Activated T-cell treated with anti-CD3 and anti-CD28 coated beads for 1 hour (primary cell): ENCODE measurements around the gene PTPRK.

Source experiments
- DNase-seq: peaks from one replicate; pipeline ENCODE4 v3.0.0-alpha.2; 2020; ENCODE audit warnings: low read depth

The PTPRK gene

DNA sequence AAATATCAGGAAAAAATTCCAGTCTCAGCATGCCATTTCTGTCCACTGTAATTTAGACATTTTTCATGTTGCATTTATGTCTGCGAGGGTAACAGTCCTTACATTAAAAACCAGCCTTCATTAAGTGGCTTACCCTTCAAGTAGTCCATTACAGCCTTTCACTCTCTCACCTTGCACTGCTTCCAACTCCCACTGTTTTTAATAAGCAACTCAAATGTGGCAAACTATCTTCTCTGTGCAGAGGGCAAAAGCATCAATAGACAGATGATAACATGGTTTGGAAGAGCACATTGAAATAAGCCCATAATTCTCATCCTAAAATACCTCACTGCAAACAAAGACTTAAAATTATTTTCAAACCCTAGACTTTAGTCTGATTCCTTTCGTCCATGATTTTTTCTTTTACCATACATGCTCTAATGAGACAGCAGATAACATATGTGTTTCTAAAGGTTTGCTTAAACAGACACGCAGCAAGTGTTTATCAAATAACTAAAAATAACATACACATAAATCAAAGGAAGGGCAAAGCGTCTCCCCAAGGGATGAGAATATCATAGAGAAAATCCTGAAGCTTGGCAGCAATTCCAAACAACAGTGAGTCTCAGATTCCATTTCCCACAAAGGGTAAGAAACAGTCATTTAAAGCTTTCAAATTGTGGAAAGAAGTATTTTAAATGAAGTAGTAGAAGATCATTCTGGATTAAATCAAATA lies 130.4 kb downstream of the PTPRK start:
- DNase-seq = no peak

GRCh38 chr6:128388380-128388779 lies 132.0 kb downstream of the PTPRK start:
- DNase-seq = no peak

DNA sequence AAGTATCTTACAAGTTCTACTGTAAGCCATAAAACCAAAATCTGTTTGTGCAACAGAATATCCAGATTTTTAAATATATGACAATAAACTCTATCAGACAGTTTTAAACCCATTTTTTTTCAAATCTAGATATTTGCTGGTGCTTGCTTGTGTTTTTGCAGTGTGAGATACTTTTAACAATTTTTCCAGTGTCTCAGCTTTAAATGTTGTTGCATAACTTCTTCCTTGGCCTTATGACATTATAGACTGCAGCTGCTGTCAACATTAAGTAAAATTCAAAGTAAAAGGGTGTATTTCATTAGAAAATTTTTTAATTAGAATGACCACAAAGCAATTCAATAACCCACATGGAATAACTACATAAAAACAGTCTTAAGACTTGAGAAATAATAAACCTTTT lies 139.5 kb downstream of the PTPRK start:
- DNase-seq = no peak

- no peak for DNase-seq
These were observed 140.8 kb downstream of the PTPRK start for GRCh38 chr6:128379577-128379976.

GRCh38 chr6:128376952-128377503 lies 143.4 kb downstream of the PTPRK start:
- DNase-seq = no peak

- DNase-seq = no peak
These were observed 149.3 kb downstream of the PTPRK start for GRCh38 chr6:128371136-128371535.

DNA sequence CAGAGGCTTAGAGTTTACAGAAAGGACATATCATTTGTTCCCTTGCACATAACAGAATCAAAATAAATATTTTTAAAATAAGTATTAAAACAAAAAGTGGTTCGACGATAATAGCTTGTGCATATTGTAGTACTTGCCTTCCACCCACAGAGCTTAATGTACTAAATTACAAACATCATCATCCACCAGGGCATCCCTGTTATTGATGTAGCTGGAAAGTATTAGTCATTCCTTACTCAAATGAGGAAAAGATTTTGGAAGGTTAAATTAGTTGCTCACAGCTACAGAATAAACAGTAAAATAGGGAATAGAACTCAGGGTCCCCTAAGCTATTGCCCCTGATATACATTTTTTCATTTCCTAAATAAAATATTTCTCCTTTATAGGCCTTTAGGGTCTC lies 150.3 kb downstream of the PTPRK start:
- no peak for DNase-seq

DNA sequence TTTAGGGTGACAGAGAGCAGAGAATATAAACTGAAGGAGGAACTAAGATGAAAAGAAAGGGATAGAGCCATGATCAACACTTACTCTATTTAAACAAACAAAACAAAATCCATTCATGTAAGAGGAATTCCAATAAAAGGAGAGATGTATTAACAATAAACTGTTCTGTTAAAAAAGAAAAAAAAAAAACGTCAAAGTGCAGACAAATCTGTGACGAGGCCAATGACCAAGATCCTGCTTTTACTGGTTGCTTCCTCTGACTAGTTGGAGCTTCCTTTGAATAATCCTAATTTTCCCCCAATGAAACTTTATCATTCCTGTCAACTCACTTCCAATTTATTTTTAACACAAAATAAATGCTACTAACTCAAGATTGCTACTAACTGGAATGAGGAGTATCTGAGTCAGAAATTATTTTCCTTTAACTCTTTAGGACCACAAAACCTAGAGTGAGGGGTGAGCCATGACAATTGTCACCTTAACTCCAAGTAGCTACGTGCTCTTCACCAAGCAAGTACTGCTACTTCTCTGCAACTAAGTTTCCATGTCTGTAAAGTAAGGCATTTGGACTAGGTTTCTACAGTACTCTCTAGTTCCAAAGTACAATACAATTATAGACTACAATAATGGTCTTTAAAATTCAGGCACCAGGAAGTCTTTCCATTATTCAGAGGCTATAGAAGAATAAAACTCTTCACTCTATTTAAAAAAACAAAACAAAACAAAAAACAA lies 152.0 kb downstream of the PTPRK start:
- no peak for DNase-seq

DNA sequence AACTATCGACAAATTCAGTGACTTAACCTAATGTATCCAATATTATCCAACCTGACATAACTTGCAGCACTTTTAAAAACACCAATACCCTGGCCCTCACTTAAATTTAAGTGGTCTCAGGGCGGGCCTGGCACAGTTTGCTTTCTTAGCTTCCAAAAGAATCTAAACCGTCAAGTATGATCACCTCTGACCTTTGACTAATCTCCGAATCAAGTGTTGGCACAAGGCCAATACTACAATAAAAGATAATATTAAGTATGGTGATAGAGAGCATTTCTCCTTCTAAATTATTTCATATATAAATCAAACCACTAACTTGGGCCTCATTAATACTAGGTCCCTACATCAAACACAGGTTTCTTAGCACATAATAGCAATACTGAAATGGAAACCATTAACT lies 153.0 kb downstream of the PTPRK start:
- DNase-seq = no peak

DNA sequence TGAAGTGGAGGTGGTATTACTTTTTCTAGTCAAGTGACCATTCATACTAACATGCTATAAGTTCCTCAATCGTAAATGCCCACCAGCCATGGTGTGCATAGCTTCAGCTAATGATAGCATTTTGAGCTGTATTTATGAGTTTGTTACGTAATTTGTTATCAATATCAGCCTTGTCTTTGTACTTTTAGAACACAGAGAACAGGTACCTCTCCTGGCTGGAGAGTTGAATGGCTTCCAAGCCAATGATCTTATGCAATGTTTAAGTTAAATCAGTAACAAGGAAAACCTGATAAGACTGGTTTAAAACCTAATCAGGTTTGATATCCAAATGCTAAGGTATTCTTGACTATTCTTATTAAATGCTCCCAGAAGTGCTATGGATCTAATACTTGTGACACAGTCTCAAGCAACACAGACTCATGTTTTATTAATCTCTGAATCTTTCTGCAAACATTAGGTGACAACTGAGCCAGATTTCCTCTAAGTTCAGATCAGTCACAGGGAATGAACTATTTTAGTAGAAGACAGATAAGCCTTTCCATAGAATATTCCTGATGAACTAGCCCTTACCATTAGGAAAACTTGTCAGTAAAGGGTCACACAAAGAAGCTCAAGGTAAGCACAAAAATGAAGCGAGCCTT lies 154.8 kb downstream of the PTPRK start:
- DNase-seq = no peak

GRCh38 chr6:128364766-128365519 lies 155.5 kb downstream of the PTPRK start:
- DNase-seq = no peak

DNA sequence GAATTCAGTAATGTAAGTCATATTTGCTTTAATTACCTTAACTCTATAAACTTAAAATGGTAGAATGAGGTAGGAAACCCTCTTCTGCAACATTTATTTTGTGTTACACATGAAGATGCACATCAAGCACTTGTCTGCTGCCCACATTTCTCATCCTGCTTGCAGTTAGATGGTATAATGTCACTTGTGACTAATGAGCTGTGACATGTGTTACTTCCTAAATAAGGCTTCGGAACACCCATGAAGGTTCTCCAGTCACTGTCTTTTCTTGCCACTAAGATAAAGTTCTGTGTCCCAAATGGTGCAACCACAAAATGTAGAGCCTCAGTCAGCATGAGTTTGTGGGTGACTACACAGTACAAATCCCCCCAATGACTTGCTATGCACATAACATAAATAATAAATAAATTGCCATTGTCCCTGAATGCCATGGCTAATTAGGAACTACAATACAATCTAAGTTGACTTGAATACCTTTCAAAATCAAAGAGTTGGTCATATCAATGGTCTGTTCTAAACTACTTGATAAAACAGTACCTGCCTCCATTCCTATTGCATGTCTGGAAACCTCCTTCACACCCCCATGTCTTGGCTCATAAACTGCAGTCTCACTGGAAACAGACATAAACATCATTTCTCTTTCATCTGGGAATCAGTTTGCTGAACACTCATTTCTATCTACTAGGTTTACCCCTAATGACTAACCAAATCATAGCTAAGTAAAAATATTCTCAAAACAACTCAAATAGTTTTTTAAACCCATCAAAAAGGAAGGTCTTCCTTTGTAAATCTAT lies 157.2 kb downstream of the PTPRK start:
- DNase-seq = no peak

DNA sequence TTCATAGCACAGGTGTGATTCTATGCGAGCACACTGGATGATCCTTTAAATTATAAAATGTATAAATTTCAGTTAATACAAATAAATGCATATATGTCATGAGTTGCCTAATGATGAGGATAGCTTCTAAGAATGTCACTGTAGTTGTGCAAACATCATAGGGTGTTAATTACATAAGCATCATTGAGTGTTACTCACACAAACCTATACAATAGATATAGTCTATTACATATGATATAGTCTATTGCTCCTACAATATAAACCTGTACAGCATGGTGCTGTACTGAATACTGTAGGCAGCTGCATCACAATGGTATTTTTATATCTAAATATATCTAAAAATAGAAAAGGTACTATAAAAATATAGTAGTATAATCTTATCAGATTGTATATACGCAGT lies 159.0 kb downstream of the PTPRK start:
- no peak for DNase-seq

DNA sequence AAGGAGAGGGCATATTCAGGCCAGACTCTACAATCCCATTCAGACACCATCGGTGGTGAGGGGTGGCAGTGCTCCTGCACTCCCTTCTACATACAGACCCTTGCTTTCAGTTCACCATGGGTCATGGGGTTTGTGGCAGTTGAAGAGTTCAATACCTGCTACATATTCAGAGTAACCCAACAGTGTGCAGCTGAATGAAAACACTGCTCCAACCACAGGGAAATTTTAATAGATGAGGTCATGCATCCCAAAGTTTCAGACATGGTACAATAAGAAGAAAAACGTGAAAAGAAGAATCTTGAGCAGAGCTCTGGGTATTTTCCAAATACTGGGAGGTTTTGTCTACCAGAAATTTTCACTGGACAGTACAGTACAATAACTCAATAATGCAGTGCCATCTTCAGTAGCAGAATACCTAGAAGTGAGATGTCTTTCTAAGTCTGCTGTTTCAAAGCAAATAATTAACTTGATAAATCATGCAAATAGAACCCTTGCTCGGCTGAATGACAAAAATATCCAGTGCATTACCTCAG lies 162.1 kb downstream of the PTPRK start:
- no peak for DNase-seq

DNA sequence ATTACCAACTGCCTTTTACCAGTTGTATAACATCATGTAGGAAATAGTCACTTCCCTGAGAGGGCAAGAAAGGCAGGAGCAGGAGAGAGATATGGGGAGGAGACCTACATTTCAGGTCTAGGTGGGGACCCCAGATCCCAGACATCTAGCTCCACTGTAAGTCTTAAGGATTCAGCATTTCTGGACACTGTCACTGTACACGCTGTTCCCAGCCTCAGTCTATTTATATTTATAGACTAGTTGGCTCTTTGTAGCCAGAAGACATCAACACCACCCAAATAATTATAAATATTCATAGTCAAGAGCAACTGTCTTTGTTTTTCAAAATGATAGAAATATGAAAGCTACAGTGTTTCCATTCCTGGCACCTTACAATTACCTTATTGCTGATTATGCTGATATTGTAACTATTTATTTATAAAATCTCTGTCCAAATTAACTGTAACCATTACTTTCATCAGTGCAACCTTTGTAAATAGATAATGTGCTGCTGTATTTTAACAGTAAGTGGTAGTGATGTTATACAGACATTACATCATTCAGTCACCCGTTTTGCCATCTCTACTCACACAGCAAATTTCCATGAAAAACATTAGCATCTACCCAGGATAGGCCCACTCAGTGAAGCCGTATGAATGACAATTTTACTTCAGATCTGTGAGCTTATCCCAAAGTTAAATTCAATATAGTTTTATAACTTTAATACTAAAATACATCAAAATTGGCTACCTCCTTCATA lies 162.8 kb downstream of the PTPRK start:
- DNase-seq = no peak

- no peak for DNase-seq
These were observed 168.0 kb downstream of the PTPRK start for GRCh38 chr6:128352366-128352765.

- no peak for DNase-seq
These were observed 169.2 kb downstream of the PTPRK start for GRCh38 chr6:128351255-128351514.

GRCh38 chr6:128350416-128351254 lies 169.8 kb downstream of the PTPRK start:
- DNase-seq = no peak

- no peak for DNase-seq
These were observed 173.3 kb downstream of the PTPRK start for GRCh38 chr6:128347123-128347522.

GRCh38 chr6:128346569-128346968 lies 173.8 kb downstream of the PTPRK start:
- DNase-seq = no peak
